ENCODE results near the gene SON.

SON gene

GRCh38 chr21:33514229-33514628, 28.6 kb upstream of the SON start:
- no peak overlapping the region for H3K9ac ChIP-seq (ENCODE audit: low read depth in 1 of 2, low read length in 2 of 2)
- H3K27me3 ChIP-seq (ENCODE audit: control insufficient read depth in 1 of 2, insufficient read depth in 2 of 2, low read length in 2 of 2) = no peaks in the 10 kb centered on the region
- no peak overlapping the region for H3K4me3 ChIP-seq (ENCODE audit: low read depth in 1 of 2, low read length in 2 of 2)
- H3K27ac ChIP-seq (ENCODE audit: low read depth, low read length) = peak overlapping the region; percentile 7
- H3K36me3 ChIP-seq (ENCODE audit: control insufficient read depth in 1 of 2, insufficient read depth in 2 of 2, low read length in 2 of 2) = peaks cover 50 to 81% of the 10 kb centered on the region in 2 donors
- H3K9me3 ChIP-seq (ENCODE audit: control insufficient read depth in 1 of 2, low read length in 2 of 2) = no peaks in the 10 kb centered on the region
- H3K4me1 ChIP-seq (ENCODE audit: control insufficient read depth in 1 of 2, insufficient read depth in 2 of 2, low read length in 2 of 2) = no peaks in the 10 kb centered on the region

- no peak overlapping the region for H3K4me3 ChIP-seq (ENCODE audit: low read depth in 1 of 2, low read length in 2 of 2)
- H3K27me3 ChIP-seq (ENCODE audit: control insufficient read depth in 1 of 2, insufficient read depth in 2 of 2, low read length in 2 of 2) = no peaks in the 10 kb centered on the region
- no peaks in the 10 kb centered on the region for H3K4me1 ChIP-seq (ENCODE audit: control insufficient read depth in 1 of 2, insufficient read depth in 2 of 2, low read length in 2 of 2)
- H3K27ac ChIP-seq (ENCODE audit: low read depth, low read length) = no peak overlapping the region
- no peak overlapping the region for H3K9ac ChIP-seq (ENCODE audit: low read depth in 1 of 2, low read length in 2 of 2)
- H3K36me3 ChIP-seq (ENCODE audit: control insufficient read depth in 1 of 2, insufficient read depth in 2 of 2, low read length in 2 of 2) = peaks cover 43 to 53% of the 10 kb centered on the region in 2 donors
- no peaks in the 10 kb centered on the region for H3K9me3 ChIP-seq (ENCODE audit: control insufficient read depth in 1 of 2, low read length in 2 of 2)
Observed at GRCh38 chr21:33518899-33519298, 23.9 kb upstream of the SON start.

DNA sequence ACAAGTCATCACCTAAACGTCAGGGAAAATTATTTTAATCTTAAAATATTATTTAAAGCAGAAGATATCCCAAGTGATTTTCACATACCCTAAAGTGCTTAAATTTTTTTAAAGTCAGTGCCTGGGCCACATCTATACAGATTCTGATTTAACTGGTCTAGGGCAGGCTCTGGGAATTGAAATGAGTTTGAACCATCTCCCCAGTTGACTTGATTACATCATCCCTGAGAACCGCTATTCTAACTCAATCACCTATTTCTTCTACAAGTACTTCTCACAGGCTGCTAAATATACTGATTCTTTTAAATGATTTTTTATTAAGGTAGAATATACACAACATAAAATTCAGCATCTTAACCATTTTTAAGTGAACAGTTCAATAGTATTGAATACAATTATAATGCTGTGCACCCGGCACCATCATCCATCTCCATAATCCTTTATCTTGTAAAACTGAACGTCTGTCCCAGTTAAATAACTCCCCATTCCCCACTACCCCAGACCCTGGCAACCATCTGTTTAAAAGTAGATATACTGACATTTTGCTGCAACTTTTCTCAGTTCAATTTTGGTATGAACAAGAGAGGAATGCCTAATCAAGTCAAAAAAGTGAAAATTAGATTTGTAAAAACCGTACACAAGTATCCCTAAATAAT, 20.4 kb upstream of the SON start:
- Histone ChIP-seq H3K9ac (ENCODE audit: low read depth in 1 of 2, low read length in 2 of 2) (no peak overlapping the region), H3K27me3 (ENCODE audit: control insufficient read depth in 1 of 2, insufficient read depth in 2 of 2, low read length in 2 of 2) (no peaks in the 10 kb centered on the region), H3K36me3 (ENCODE audit: control insufficient read depth in 1 of 2, insufficient read depth in 2 of 2, low read length in 2 of 2) (peaks cover 24 to 48% of the 10 kb centered on the region in 2 donors), H3K4me1 (ENCODE audit: control insufficient read depth in 1 of 2, insufficient read depth in 2 of 2, low read length in 2 of 2) (no peaks in the 10 kb centered on the region), H3K4me3 (ENCODE audit: low read depth in 1 of 2, low read length in 2 of 2) (no peak overlapping the region), H3K9me3 (ENCODE audit: control insufficient read depth in 1 of 2, low read length in 2 of 2) (no peaks in the 10 kb centered on the region), H3K27ac (ENCODE audit: low read depth, low read length) (no peak overlapping the region)

- no peaks in the 10 kb centered on the region for H3K4me1 ChIP-seq (ENCODE audit: control insufficient read depth in 1 of 2, insufficient read depth in 2 of 2, low read length in 2 of 2)
- H3K9ac ChIP-seq (ENCODE audit: low read depth in 1 of 2, low read length in 2 of 2) = no peak overlapping the region
- no peak overlapping the region for H3K4me3 ChIP-seq (ENCODE audit: low read depth in 1 of 2, low read length in 2 of 2)
- no peak overlapping the region for H3K27ac ChIP-seq (ENCODE audit: low read depth, low read length)
- H3K36me3 ChIP-seq (ENCODE audit: control insufficient read depth in 1 of 2, insufficient read depth in 2 of 2, low read length in 2 of 2) = peaks cover 25 to 48% of the 10 kb centered on the region in 2 donors
- H3K9me3 ChIP-seq (ENCODE audit: control insufficient read depth in 1 of 2, low read length in 2 of 2) = no peaks in the 10 kb centered on the region
- H3K27me3 ChIP-seq (ENCODE audit: control insufficient read depth in 1 of 2, insufficient read depth in 2 of 2, low read length in 2 of 2) = no peaks in the 10 kb centered on the region
Observed at GRCh38 chr21:33522953-33523349, 19.9 kb upstream of the SON start.

GRCh38 chr21:33531007-33531406, 11.8 kb upstream of the SON start:
- H3K9me3 ChIP-seq (ENCODE audit: control insufficient read depth in 1 of 2, low read length in 2 of 2) = no peaks in the 10 kb centered on the region
- no peak overlapping the region for H3K9ac ChIP-seq (ENCODE audit: low read depth in 1 of 2, low read length in 2 of 2)
- H3K27ac ChIP-seq (ENCODE audit: low read depth, low read length) = no peak overlapping the region
- peaks cover 47 to 85% of the 10 kb centered on the region in 2 donors for H3K36me3 ChIP-seq (ENCODE audit: control insufficient read depth in 1 of 2, insufficient read depth in 2 of 2, low read length in 2 of 2)
- no peak overlapping the region for H3K4me3 ChIP-seq (ENCODE audit: low read depth in 1 of 2, low read length in 2 of 2)
- no peaks in the 10 kb centered on the region for H3K27me3 ChIP-seq (ENCODE audit: control insufficient read depth in 1 of 2, insufficient read depth in 2 of 2, low read length in 2 of 2)
- H3K4me1 ChIP-seq (ENCODE audit: control insufficient read depth in 1 of 2, insufficient read depth in 2 of 2, low read length in 2 of 2) = no peaks in the 10 kb centered on the region

DNA sequence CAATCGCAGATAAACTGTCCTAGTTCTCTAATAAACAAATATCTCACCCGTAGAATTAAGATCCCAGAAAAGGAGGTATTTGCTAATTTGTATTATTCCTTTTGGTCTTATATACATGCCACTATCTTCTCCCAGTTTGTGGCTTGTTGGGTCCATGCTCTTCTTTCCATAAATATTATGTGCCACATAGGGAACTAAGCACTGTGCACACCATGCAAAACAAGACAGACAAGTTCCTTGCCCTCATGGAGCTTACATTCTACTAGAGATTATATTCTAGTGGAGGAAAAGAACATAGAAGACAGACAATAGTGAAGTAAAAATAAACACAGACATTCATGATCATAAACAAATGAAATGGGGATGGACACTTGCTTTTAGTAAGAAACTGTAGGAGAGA, 5.6 kb upstream of the SON start:
- Histone ChIP-seq H3K4me1 (ENCODE audit: control insufficient read depth in 1 of 2, insufficient read depth in 2 of 2, low read length in 2 of 2) (peaks cover 11 to 13% of the 10 kb centered on the region in 2 donors), H3K27me3 (ENCODE audit: control insufficient read depth in 1 of 2, insufficient read depth in 2 of 2, low read length in 2 of 2) (no peaks in the 10 kb centered on the region), H3K4me3 (ENCODE audit: low read depth in 1 of 2, low read length in 2 of 2) (no peak overlapping the region), H3K9ac (ENCODE audit: low read depth in 1 of 2, low read length in 2 of 2) (no peak overlapping the region), H3K27ac (ENCODE audit: low read depth, low read length) (no peak overlapping the region), H3K36me3 (ENCODE audit: control insufficient read depth in 1 of 2, insufficient read depth in 2 of 2, low read length in 2 of 2) (peaks cover 31 to 55% of the 10 kb centered on the region in 2 donors), H3K9me3 (ENCODE audit: control insufficient read depth in 1 of 2, low read length in 2 of 2) (no peaks in the 10 kb centered on the region)

GRCh38 chr21:33539616-33540015, 3.2 kb upstream of the SON start:
- H3K27me3 ChIP-seq (ENCODE audit: control insufficient read depth in 1 of 2, insufficient read depth in 2 of 2, low read length in 2 of 2) = no peaks in the 10 kb centered on the region
- H3K9me3 ChIP-seq (ENCODE audit: control insufficient read depth in 1 of 2, low read length in 2 of 2) = no peaks in the 10 kb centered on the region
- H3K36me3 ChIP-seq (ENCODE audit: control insufficient read depth in 1 of 2, insufficient read depth in 2 of 2, low read length in 2 of 2) = peaks cover 24 to 35% of the 10 kb centered on the region in 2 donors
- H3K4me3 ChIP-seq (ENCODE audit: low read depth in 1 of 2, low read length in 2 of 2) = no peak overlapping the region
- H3K9ac ChIP-seq (ENCODE audit: low read depth in 1 of 2, low read length in 2 of 2) = no peak overlapping the region
- H3K4me1 ChIP-seq (ENCODE audit: control insufficient read depth in 1 of 2, insufficient read depth in 2 of 2, low read length in 2 of 2) = peaks cover 13 to 16% of the 10 kb centered on the region in 2 donors
- no peak overlapping the region for H3K27ac ChIP-seq (ENCODE audit: low read depth, low read length)

GRCh38 chr21:33540711-33541104, 2.1 kb upstream of the SON start:
- no peaks in the 10 kb centered on the region for H3K27me3 ChIP-seq (ENCODE audit: control insufficient read depth in 1 of 2, insufficient read depth in 2 of 2, low read length in 2 of 2)
- peaks cover 15 to 26% of the 10 kb centered on the region in 2 donors for H3K36me3 ChIP-seq (ENCODE audit: control insufficient read depth in 1 of 2, insufficient read depth in 2 of 2, low read length in 2 of 2)
- H3K9me3 ChIP-seq (ENCODE audit: control insufficient read depth in 1 of 2, low read length in 2 of 2) = no peaks in the 10 kb centered on the region
- no peak overlapping the region for H3K27ac ChIP-seq (ENCODE audit: low read depth, low read length)
- peaks cover 19 to 23% of the 10 kb centered on the region in 2 donors for H3K4me1 ChIP-seq (ENCODE audit: control insufficient read depth in 1 of 2, insufficient read depth in 2 of 2, low read length in 2 of 2)
- no peak overlapping the region for H3K4me3 ChIP-seq (ENCODE audit: low read depth in 1 of 2, low read length in 2 of 2)
- no peak overlapping the region for H3K9ac ChIP-seq (ENCODE audit: low read depth in 1 of 2, low read length in 2 of 2)

DNA sequence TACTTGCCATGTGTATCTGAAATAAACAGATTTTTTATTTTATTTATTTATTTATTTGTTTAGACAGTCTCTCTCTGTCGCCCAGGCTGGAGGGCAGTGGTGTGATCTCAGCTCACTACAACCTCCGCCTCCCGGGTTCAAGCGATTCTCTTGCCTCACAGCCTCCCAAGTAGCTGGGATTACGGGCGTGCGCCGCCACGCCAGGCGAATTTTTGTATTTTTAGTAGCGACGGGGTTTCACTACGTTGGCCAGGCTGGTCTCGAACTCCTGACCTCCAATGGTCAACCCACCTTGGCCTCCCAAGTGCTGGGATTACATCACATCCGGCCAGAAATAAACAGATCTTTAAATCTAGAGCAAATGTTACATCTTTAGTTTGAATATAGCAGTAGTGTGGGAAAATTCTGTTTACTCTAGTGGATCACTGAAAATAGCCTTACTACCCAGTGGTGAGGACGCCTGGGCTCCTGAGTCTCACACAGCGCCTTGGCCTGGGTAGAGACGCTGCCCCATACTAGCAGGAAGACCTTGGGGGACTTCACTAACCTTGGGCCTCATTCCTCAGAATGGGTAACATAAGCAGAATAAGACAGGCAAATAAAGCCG, 1.6 kb upstream of the SON start:
- peak overlapping the region; percentile 85 to 90 for H3K4me3 ChIP-seq (ENCODE audit: low read depth in 1 of 2, low read length in 2 of 2)
- peak overlapping the region; percentile 96 for H3K27ac ChIP-seq (ENCODE audit: low read depth, low read length)
- H3K9ac ChIP-seq (ENCODE audit: low read depth in 1 of 2, low read length in 2 of 2) = peak overlapping the region; percentile 97
- H3K4me1 ChIP-seq (ENCODE audit: control insufficient read depth in 1 of 2, insufficient read depth in 2 of 2, low read length in 2 of 2) = peaks cover 20 to 23% of the 10 kb centered on the region in 2 donors
- H3K27me3 ChIP-seq (ENCODE audit: control insufficient read depth in 1 of 2, insufficient read depth in 2 of 2, low read length in 2 of 2) = no peaks in the 10 kb centered on the region
- no peaks in the 10 kb centered on the region for H3K9me3 ChIP-seq (ENCODE audit: control insufficient read depth in 1 of 2, low read length in 2 of 2)
- peaks cover 11 to 21% of the 10 kb centered on the region in 2 donors for H3K36me3 ChIP-seq (ENCODE audit: control insufficient read depth in 1 of 2, insufficient read depth in 2 of 2, low read length in 2 of 2)

DNA sequence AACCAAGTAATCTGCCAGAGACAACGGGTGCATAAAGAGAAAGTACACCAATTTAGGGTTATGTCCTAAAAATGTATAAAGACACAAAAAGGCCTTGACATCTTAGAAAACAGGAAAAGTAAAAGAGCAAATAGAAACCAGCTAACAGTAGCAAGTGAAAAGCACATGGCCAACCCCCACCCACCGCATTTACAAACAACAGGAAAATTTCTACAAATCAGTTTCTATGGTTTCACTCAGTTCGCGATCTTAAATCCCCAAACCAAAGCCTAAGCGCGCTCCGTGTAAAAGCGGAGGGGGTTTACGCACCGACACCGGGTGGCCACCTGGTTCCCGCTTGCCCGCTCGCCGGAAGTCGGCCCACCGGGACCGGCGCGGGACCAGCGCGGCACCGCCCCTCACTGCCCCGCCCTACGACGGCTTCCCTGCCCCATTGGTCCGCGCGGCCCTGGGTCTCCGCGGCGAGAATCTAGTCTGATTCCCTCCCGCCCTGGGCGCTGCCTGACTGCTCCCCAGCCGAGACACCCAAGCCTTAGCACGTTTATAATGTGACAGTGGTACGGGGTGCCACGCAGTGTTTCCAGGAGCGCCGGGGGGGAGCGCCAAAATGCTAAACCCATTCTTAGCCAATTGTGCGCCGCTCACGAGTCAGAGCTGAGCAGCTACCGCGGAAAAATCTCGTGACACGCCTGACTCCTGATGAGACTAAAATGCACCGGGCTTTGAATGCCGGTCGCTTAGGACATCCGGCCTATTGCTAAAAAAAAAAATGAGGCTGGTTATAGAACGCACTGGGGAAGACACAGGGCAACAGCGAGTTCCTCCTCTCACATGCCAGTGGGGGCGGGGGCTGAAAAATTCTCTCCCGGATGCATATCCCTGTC, 840 bp upstream of the SON start, which contains the start of gene GART:
Gene GART, minus strand, starts transcription at position 362 of the 884 bp plus-strand sequence. CDS start 2,802 bp downstream, outside the sequence.
- Histone ChIP-seq H3K9me3 (ENCODE audit: control insufficient read depth in 1 of 2, low read length in 2 of 2) (no peaks in the 10 kb centered on the region), H3K27me3 (ENCODE audit: control insufficient read depth in 1 of 2, insufficient read depth in 2 of 2, low read length in 2 of 2) (no peaks in the 10 kb centered on the region), H3K27ac (ENCODE audit: low read depth, low read length) (peak within 1 kb of the TSS; percentile 97), H3K4me3 (ENCODE audit: low read depth in 1 of 2, low read length in 2 of 2) (peak within 1 kb of the TSS; percentile 85 to 90), H3K36me3 (ENCODE audit: control insufficient read depth in 1 of 2, insufficient read depth in 2 of 2, low read length in 2 of 2) (peaks cover 6 to 19% of the 10 kb centered on the region in 2 donors), H3K9ac (ENCODE audit: low read depth in 1 of 2, low read length in 2 of 2) (peak within 1 kb of the TSS; percentile 97), H3K4me1 (ENCODE audit: control insufficient read depth in 1 of 2, insufficient read depth in 2 of 2, low read length in 2 of 2) (peaks cover 20 to 23% of the 10 kb centered on the region in 2 donors)

Measured in duodenal mucosa (tissue), 2 donors.